Amygdala (tissue), 56 donors: ENCODE results near the gene MUC2.

Experiments used
- DNase-seq, 56 donors: peaks; one replicate each; lab custom pipeline; 2025; lab: John Stamatoyannopoulos, UW

MUC2 gene

DNA sequence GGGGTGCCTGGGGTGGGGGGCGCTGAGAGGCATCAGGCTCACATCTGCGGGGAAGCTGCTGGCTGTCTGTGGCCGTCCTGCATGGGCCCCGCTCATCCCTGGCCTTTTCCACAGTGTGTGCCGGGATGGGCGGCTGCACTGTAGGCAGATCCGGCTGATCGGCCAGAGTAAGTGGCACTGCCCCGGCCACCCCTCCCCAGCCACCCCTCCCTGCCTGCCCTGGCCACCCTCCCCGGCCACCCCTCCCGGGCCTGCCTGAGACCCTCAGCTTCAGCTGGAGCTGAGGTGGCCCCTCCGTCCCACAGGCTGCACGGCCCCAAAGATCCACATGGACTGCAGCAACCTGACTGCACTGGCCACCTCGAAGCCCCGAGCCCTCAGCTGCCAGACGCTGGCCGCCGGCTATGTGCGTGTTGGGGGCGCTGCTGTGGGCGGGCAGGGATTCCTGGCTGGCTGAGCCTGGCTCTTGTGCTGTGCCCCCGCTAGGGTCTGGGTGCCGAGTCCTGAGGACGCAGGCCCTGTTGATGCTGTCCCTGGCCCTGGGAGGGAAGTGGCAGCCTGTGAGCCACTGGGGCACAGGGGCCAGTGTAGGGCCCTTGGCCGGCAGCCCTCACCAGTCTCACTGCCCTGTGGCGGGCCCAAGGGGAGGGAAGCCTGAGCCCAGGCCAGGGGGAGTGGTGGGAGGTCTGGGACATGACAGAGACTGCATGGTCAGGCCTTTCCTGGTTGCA, 10.9 kb downstream of the MUC2 start:
- no peak for DNase-seq

- no peak for DNase-seq
Observed at GRCh38 chr11:1086171-1087102, 11.8 kb downstream of the MUC2 start.

DNA sequence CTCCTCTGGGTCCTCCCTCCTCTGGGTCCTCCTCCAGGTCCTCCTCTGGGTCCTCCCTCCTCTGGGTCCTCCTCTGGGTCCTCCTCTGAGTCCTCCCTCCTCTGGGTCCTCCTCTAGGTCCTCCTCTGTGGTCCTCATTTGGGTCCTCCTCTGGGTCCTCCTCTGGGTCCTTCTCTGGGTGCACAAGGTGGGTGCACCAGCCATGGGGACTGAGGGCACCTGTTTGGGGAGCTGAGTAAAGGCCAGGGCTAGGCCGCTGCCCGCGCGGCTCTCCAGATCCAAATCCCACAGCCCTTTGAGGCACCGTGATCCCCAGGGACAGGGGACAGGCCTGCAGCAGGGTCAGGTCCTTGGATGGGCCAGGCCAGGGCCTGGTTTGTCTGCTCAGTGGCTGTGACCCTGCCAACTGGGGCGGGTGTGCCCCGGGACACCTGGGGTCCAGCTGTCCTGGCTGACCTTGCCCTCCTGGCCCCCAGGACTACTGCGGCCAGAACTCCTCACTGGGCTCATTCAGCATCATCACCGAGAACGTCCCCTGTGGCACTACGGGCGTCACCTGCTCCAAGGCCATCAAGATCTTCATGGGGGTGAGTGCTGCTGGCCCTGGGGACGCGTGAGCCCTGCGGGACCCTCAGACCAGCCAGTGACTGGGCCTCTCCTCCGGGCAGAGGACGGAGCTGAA, 12.7 kb downstream of the MUC2 start:
- DNase-seq = no peak

DNA sequence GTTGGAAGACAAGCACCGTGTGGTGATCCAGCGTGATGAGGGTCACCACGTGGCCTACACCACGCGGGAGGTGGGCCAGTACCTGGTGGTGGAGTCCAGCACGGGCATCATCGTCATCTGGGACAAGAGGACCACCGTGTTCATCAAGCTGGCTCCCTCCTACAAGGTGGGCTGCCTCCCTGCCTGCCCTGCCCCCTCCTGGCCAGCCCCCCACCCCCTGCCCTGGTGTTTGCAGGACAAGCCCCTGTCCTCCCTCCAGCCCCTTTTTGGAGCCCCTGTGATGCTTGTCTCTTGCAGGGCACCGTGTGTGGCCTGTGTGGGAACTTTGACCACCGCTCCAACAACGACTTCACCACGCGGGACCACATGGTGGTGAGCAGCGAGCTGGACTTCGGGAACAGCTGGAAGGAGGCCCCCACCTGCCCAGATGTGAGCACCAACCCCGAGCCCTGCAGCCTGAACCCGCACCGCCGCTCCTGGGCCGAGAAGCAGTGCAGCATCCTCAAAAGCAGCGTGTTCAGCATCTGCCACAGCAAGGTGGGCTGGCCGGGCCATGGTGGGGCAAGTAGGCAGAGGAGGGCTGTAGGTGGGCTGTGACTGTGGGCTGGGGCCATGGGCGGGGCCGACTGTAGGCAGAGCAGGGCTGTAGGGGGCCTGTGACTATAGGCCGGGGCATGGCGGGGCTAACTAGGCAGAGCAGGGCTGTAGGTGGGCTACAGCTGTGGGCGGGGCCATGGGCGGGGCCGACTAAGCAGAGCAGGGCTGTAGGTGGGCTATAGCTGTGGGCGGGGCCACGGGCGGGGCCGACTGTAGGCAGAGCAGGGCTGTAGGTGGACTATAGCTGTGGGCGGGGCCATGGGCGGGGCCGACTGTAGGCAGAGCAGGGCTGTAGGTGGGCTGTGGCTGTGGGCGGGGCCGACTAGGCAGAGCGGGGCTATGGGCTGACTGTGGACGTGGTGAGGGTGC, 13.6 kb downstream of the MUC2 start:
- DNase-seq = peak in 1 of 56 donors; percentile 61

- no peak for DNase-seq
Observed at GRCh38 chr11:1088927-1089737, 14.5 kb downstream of the MUC2 start.

DNA sequence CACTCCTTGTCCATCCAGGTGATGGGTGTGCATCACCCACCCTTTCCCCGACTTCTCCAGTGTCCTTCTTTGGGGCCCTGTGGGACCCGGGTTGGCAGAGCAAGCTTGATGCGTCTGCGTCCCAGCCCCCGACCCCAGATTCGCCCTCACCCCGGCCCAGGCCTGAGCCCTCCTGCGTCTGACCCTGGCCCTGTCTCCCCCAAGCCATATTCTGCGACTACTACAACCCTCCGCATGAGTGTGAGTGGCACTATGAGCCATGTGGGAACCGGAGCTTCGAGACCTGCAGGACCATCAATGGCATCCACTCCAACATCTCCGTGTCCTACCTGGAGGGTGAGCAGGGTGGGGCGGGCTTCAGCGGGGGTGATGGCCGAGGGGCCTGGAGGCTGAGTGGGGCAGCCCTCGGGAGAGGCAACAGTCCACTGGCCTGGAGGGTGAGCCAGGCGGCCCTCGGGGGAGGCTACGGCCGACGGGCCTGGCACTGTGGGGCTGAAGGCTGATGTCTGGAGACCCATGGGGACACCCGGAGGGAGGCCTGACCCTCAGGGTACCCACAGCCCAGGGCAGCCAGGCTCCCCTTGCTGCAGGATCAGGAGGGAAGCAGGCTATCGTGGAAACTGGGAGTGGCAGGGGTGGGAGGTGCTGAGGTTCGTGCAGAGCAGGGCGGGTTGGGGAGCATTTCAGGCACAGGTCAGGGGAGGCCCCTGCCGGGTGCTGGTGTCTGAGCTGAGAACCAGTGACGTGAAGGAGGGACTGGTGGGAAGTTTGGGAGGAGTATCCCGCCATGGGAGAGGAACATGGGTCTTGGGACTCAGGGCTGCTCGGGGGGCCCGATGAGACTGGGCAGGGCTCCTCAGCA, 15.3 kb downstream of the MUC2 start:
- no peak for DNase-seq

DNA sequence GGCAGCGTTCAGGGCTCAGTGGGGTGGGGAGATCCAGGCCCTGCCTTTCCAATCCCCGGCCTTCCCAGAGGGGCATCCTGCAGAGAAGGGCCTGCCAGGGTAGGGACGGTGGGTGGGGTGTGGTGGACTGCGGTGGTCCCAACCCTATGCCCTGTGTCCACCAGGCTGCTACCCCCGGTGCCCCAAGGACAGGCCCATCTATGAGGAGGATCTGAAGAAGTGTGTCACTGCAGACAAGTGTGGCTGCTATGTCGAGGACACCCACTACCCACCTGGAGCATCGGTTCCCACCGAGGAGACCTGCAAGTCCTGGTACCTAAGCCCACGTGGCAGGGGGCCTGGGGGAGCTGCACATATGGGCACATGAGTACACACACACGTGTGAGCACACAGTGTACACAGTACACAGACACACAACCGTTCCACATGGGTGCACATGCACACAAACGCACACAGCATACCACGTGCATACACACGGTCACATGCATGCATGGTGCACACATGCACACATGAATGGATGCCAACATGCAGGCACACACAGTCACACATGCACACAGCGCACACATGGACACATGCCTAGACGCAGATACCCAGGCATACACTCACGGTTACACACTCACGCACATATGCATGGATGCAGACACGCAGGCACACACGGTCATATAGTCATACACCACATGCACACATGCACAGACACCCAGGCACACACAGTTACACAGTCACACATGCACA, 16.1 kb downstream of the MUC2 start:
- DNase-seq = no peak

DNA sequence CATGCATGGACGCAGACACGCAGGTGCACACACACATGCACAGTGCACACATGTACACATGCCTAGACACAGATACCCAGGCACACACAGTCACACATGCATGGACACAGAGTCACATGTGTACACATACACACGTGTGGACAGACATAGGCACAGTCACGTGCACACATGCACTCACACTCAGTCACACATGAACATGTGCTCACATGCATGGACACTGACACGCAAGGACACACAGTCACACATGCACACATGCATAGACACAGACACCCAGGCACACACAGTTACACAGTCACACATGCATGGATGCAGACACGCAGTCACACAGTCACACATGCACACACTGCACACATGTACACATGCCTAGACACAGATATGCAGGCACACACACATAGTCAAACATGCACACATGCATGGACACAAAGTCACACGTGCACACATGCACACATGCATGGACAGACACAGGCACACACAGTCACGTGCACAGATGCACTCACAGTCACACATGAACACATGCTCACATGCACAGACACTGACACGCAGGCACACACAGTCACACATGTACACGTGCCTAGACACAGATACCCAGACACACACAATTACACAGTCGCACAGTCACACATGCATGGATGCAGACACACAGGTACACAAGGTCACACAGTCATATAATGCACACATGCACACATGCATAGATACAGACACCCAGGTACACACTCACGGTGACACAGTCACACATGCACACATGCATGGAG, 16.8 kb downstream of the MUC2 start:
- no peak for DNase-seq

- DNase-seq = no peak
Observed at GRCh38 chr11:1092145-1092670, 17.5 kb downstream of the MUC2 start.

GRCh38 chr11:1092919-1093318, 18.2 kb downstream of the MUC2 start:
- no peak for DNase-seq

DNA sequence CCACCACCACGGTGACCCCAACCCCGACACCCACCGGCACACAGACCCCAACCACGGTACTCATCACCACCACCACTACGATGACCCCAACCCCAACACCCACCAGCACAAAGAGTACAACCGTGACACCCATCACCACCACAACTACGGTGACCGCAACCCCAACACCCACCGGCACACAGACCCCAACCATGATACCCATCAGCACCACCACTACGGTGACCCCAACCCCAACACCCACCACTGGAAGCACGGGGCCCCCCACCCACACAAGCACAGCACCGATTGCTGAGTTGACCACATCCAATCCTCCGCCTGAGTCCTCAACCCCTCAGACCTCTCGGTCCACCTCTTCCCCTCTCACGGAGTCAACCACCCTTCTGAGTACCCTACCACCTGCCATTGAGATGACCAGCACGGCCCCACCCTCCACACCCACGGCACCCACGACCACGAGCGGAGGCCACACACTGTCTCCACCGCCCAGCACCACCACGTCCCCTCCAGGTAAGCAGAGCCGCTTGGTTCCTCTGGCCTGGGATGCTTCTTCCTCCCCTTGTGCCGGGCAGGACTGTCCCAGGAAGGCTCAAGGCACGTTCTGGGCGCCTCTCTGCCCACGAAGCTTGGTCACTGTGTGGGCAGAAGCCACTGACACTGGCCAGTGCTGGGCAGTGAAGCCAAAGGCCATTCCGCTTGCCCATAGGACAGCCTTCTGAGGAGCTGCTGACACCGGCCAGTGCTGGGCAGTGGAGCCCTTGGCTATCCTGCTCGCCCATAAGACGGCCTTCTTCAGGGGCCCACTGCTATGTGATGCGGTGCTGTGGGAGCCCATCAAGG, 25.1 kb downstream of the MUC2 start:
- DNase-seq = no peak

GRCh38 chr11:1100417-1101245, 26.0 kb downstream of the MUC2 start:
- DNase-seq = no peak

DNA sequence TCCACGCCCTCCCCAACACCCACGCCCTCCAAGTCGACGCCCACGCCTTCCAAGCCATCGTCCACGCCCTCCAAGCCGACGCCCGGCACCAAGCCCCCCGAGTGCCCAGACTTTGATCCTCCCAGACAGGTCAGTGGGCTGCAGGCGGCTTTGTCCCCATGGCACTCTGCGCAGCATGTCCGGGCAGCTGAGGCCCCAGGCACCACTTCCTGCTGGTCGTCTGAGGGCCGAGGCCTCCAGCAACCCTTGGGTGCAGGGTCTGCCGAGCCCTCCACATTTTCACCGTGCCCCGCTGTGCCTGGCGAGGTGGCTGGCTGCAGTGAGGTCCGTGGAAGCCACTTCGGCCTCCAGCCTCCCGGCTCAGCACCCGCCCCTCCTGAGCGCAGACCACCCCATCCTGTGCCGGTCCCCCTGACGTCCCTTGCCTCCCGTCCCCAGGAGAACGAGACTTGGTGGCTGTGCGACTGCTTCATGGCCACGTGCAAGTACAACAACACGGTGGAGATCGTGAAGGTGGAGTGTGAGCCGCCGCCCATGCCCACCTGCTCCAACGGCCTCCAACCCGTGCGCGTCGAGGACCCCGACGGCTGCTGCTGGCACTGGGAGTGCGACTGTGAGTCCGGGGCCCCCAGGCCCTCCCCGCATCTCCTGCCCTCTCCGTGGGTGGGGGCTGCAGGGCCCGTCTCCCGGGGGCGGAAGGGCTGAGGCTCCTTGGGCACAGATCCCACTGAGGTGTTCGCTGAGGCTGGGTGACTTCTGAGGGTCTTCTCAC, 26.8 kb downstream of the MUC2 start:
- DNase-seq = no peak
